Measurements from ENCODE around the gene IL5. TPM values are rescaled to one million over a fixed set of nuclear protein-coding genes. Genes with fewer than 3 reads are reported as not detected.
A peak's percentile ranks its signal among the peaks of the same experiment; 100 is the strongest.
"Not testable (repeated sequence)": the region's sequence is repeated elsewhere in the genome, so short reads cannot be mapped to it uniquely, and the experiment has no call there.

Gene IL5
- polyA plus RNA-seq: under 1 TPM in 1 of 4 donors, not detected in 3; 0.43 TPM
- long read RNA-seq, donor 1: 0 reads
- long read RNA-seq, donor 2: 0 reads
- long read RNA-seq, donor 3: 0 reads
- long read RNA-seq, donor 4: 0 reads
- long read RNA-seq, donor 5: 0 reads
- long read RNA-seq, donor 6: 0 reads
- long read RNA-seq, donor 7: 0 reads
- long read RNA-seq, donor 8: 0 reads
- long read RNA-seq, donor 9: 0 reads
- long read RNA-seq, donor 10: 0 reads

DNA sequence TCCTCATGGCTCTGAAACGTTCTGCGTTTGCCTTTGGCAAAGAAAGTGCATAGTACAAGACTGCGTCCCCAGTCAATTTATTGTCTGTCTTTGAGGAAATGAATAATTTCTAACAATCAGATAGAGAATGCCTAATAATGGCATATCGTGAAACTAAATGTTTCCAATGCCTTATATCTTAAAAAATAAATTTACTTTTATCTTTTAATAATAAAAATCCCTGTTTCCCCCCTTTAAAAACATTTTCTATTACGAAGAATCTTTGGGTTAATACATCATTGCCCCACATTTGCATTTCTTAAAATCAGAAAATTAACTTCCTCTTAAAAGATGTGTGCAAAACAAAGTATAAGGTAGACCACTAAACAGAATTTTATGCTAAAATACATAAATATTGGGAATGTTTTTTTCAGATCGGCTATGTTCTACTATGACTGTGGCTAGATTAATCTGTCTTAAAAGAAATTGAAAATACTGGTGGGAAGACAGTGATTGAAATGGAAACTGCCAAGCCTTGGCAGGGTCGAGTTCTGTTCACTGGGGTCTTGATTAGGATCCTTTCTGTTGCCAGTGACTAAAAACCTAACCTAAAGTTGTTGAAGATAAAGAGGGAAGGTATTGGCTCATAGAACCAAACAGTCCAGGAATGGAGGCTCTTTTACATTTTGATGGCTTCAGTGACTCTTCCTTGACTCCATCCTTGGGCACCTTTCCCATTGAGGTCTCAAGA is at the start of gene IL5:
IL5 (minus strand) TSS at position 51 of the 730 bp plus-strand sequence; CDS start at position 7, 44 bp downstream.
- Histone ChIP-seq H3K9me3 (ENCODE audit: control insufficient read depth in 2 of 2, insufficient read depth in 1 of 2, low read depth in 1 of 2, low read length in 1 of 2) (no peaks in the 10 kb centered on the region), H3K4me1 (ENCODE audit: control insufficient read depth in 3 of 3, insufficient read depth in 2 of 3, low read depth in 1 of 3, low read length in 2 of 3) (no peaks in the 10 kb centered on the region), H3K27me3 (ENCODE audit: control insufficient read depth in 3 of 3, insufficient read depth in 3 of 3, low read length in 3 of 3) (no peaks in the 10 kb centered on the region), H3K27ac (ENCODE audit: low read depth in 1 of 3, low read length in 2 of 3) (no peak within 1 kb of the TSS), H3K36me3 (ENCODE audit: control insufficient read depth in 3 of 3, insufficient read depth in 2 of 3, low read depth in 1 of 3, low read length in 3 of 3) (no peaks in the 10 kb centered on the region), H3K4me3 (ENCODE audit: low read depth in 1 of 3, low read length in 3 of 3) (no peak within 1 kb of the TSS)
- WGBS, 3 donors: 73 to 78% (median 73%) methylated on average over 7 of the region's 7 CpGs
- no peak for DNase-seq
- no peak for FAIRE-seq

DNA sequence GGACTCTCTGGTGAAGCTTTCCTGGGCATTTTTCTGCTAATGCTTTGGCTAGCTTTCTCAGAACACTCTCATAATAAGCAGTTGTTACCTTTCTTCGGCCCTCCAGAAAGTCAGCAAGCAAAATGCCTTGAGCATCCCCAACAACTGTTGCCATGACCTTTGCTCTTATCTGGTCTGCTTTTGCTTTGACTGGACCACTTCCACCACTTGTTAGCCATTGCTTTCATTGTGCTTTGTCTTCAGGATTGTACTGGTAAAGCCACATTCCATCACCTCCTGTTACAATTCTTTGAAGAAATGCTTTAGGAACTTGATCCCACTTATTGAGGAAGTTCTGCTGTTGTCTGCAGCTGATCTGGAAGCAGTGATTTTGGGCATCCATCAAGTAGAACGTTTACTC is 49.2 kb upstream of the IL5 start:
- H3K36me3 ChIP-seq (ENCODE audit: control insufficient read depth in 3 of 3, insufficient read depth in 2 of 3, low read depth in 1 of 3, low read length in 3 of 3): peaks cover 10 to 14% (median 11%) of the 10 kb centered on the region in 3 donors
- no peak overlapping the region for H3K4me3 ChIP-seq (ENCODE audit: low read depth in 1 of 3, low read length in 3 of 3)
- no peak overlapping the region for H3K27ac ChIP-seq (ENCODE audit: low read depth in 1 of 3, low read length in 2 of 3)
- DNase-seq: no peak
- no peaks in the 10 kb centered on the region for H3K27me3 ChIP-seq (ENCODE audit: control insufficient read depth in 3 of 3, insufficient read depth in 3 of 3, low read length in 3 of 3)
- no peaks in the 10 kb centered on the region for H3K4me1 ChIP-seq (ENCODE audit: control insufficient read depth in 3 of 3, insufficient read depth in 2 of 3, low read depth in 1 of 3, low read length in 2 of 3)
- FAIRE-seq: no peak
- WGBS, 3 donors: 61 to 87% (median 75%) methylated on average over 2 of the region's 2 CpGs
- no peaks in the 10 kb centered on the region for H3K9me3 ChIP-seq (ENCODE audit: control insufficient read depth in 2 of 2, insufficient read depth in 1 of 2, low read depth in 1 of 2, low read length in 1 of 2)

DNA sequence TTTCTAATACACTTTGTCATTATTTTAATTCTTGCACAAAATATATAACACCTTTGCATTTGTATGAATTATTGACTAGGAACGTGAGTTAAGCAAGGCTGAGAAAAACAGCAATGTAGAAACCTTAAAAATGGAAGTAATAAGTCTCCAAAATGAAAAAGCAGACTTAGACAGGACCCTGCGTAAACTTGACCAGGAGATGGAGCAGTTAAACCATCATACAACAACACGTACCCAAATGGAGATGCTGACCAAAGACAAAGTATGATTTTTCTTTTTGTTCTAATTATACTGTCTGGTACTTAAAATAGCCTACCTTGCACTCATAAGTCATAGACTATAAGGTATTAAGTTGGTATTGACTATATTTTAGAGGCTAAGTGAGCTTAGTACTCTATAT is 47.8 kb upstream of the IL5 start:
- Histone ChIP-seq H3K4me1 (ENCODE audit: control insufficient read depth in 3 of 3, insufficient read depth in 2 of 3, low read depth in 1 of 3, low read length in 2 of 3) (no peaks in the 10 kb centered on the region), H3K27me3 (ENCODE audit: control insufficient read depth in 3 of 3, insufficient read depth in 3 of 3, low read length in 3 of 3) (no peaks in the 10 kb centered on the region), H3K27ac (ENCODE audit: low read depth in 1 of 3, low read length in 2 of 3) (no peak overlapping the region), H3K9me3 (ENCODE audit: control insufficient read depth in 2 of 2, insufficient read depth in 1 of 2, low read depth in 1 of 2, low read length in 1 of 2) (no peaks in the 10 kb centered on the region), H3K36me3 (ENCODE audit: control insufficient read depth in 3 of 3, insufficient read depth in 2 of 3, low read depth in 1 of 3, low read length in 3 of 3) (peaks cover 6 to 10% (median 9%) of the 10 kb centered on the region in 3 donors), H3K4me3 (ENCODE audit: low read depth in 1 of 3, low read length in 3 of 3) (no peak overlapping the region)
- 88 to 89% (median 89%) methylated on average over 3 of the region's 3 CpGs for WGBS, 3 donors
- FAIRE-seq: no peak
- DNase-seq: peak in 1 of 2 donors; percentile 7

DNA sequence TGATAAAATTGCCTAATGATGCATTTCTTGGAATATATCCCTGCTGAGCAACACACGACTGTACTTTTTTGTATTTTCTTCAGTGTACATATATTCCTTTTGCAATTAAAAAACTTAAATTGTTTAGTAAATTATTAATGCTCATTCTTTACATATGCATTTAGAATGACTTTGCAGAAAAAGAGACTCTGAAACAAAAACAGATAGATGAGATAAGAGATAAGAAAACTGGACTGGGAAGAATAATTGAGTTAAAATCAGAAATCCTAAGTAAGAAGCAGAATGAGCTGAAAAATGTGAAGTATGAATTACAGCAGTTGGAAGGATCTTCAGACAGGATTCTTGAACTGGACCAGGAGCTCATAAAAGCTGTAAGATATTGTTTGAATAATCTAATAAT is 46.1 kb upstream of the IL5 start:
- WGBS, 3 donors: 91 to 96% (median 91%) methylated on average over 1 of the region's 1 CpG
- no peaks in the 10 kb centered on the region for H3K4me1 ChIP-seq (ENCODE audit: control insufficient read depth in 3 of 3, insufficient read depth in 2 of 3, low read depth in 1 of 3, low read length in 2 of 3)
- no peak overlapping the region for H3K27ac ChIP-seq (ENCODE audit: low read depth in 1 of 3, low read length in 2 of 3)
- no peak for FAIRE-seq
- no peak overlapping the region for H3K4me3 ChIP-seq (ENCODE audit: low read depth in 1 of 3, low read length in 3 of 3)
- DNase-seq: no peak
- no peaks in the 10 kb centered on the region for H3K27me3 ChIP-seq (ENCODE audit: control insufficient read depth in 3 of 3, insufficient read depth in 3 of 3, low read length in 3 of 3)
- H3K9me3 ChIP-seq (ENCODE audit: control insufficient read depth in 2 of 2, insufficient read depth in 1 of 2, low read depth in 1 of 2, low read length in 1 of 2): no peaks in the 10 kb centered on the region
- H3K36me3 ChIP-seq (ENCODE audit: control insufficient read depth in 3 of 3, insufficient read depth in 2 of 3, low read depth in 1 of 3, low read length in 3 of 3): peaks cover 4 to 9% (median 5%) of the 10 kb centered on the region in 3 donors

DNA sequence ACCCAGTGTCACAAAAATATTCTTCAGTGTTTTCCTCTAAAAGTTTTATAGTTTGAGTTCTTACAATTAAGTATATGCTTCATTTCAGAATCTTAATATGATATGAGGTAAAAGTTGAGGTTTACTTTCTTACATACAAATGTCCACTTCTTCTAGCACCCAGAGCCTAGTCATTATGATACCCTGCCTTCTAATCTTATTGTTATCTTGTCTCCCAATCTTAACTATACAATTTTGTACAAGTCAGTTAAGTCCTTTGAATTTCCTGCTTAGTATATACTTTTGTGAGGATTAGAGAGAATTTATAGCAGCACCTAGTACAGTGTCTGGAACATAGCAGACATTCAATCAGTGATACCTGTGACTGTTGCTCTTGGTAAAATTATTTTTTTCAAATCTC is 42.7 kb upstream of the IL5 start:
- no peak for DNase-seq
- no peaks in the 10 kb centered on the region for H3K4me1 ChIP-seq (ENCODE audit: control insufficient read depth in 3 of 3, insufficient read depth in 2 of 3, low read depth in 1 of 3, low read length in 2 of 3)
- FAIRE-seq: no peak
- no peak overlapping the region for H3K4me3 ChIP-seq (ENCODE audit: low read depth in 1 of 3, low read length in 3 of 3)
- no peaks in the 10 kb centered on the region for H3K9me3 ChIP-seq (ENCODE audit: control insufficient read depth in 2 of 2, insufficient read depth in 1 of 2, low read depth in 1 of 2, low read length in 1 of 2)
- H3K27ac ChIP-seq (ENCODE audit: low read depth in 1 of 3, low read length in 2 of 3): no peak overlapping the region
- H3K36me3 ChIP-seq (ENCODE audit: control insufficient read depth in 3 of 3, insufficient read depth in 2 of 3, low read depth in 1 of 3, low read length in 3 of 3): peaks cover 0 to 7% (median 4%) of the 10 kb centered on the region in 3 donors
- no peaks in the 10 kb centered on the region for H3K27me3 ChIP-seq (ENCODE audit: control insufficient read depth in 3 of 3, insufficient read depth in 3 of 3, low read length in 3 of 3)

DNA sequence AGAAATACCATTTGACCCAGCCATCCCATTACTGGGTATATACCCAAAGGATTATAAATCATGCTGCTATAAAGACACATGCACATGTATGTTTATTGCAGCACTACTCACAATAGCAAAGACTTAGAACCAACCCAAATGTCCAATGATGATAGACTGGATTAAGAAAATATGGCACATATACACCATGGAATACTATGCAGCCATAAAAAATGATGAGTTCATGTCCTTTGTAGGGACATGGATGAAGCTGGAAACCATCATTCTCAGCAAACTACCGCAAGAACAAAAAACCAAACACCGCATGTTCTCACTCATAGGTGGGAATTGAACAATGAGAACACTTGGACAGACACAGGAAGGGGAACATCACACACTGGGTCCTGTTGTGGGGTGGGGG is 41.2 kb upstream of the IL5 start:
- H3K4me3 ChIP-seq (ENCODE audit: low read depth in 1 of 3, low read length in 3 of 3); H3K36me3 ChIP-seq (ENCODE audit: control insufficient read depth in 3 of 3, insufficient read depth in 2 of 3, low read depth in 1 of 3, low read length in 3 of 3); H3K27ac ChIP-seq (ENCODE audit: low read depth in 1 of 3, low read length in 2 of 3); FAIRE-seq; H3K27me3 ChIP-seq (ENCODE audit: control insufficient read depth in 3 of 3, insufficient read depth in 3 of 3, low read length in 3 of 3); H3K9me3 ChIP-seq (ENCODE audit: control insufficient read depth in 2 of 2, insufficient read depth in 1 of 2, low read depth in 1 of 2, low read length in 1 of 2); H3K4me1 ChIP-seq (ENCODE audit: control insufficient read depth in 3 of 3, insufficient read depth in 2 of 3, low read depth in 1 of 3, low read length in 2 of 3); DNase-seq: not testable (repeated sequence)
- WGBS, 3 donors: 96 to 100% (median 100%) methylated on average over 2 of the region's 2 CpGs

DNA sequence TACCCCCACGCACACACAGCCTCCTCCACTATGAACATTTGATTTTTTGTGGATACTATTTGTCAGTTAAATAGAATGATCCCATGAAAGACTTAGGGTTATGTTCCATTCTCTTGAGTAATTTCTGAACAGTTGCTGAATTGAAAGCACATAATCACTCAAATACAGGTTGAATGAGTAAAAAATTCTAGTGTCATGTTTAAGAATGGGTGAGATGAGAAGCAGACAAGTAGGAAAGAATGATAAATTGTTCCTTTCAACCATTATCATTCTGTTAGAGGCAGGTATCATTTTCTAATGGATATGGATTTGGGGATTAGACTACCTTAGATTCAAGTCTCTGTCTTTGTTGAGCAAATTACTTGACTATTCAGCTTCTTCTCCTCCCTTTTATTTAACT is 32.8 kb upstream of the IL5 start:
- H3K36me3 ChIP-seq (ENCODE audit: control insufficient read depth in 3 of 3, insufficient read depth in 2 of 3, low read depth in 1 of 3, low read length in 3 of 3): peaks cover 0 to 13% (median 9%) of the 10 kb centered on the region in 3 donors
- FAIRE-seq (no peak), DNase-seq (no peak)
- H3K4me3 ChIP-seq (ENCODE audit: low read depth in 1 of 3, low read length in 3 of 3): no peak overlapping the region
- H3K27ac ChIP-seq (ENCODE audit: low read depth in 1 of 3, low read length in 2 of 3): no peak overlapping the region
- H3K4me1 ChIP-seq (ENCODE audit: control insufficient read depth in 3 of 3, insufficient read depth in 2 of 3, low read depth in 1 of 3, low read length in 2 of 3): no peaks in the 10 kb centered on the region
- H3K9me3 ChIP-seq (ENCODE audit: control insufficient read depth in 2 of 2, insufficient read depth in 1 of 2, low read depth in 1 of 2, low read length in 1 of 2): peaks cover 0 to 8% of the 10 kb centered on the region in 2 donors
- WGBS, 3 donors: 94 to 100% (median 100%) methylated on average over 1 of the region's 1 CpG
- no peaks in the 10 kb centered on the region for H3K27me3 ChIP-seq (ENCODE audit: control insufficient read depth in 3 of 3, insufficient read depth in 3 of 3, low read length in 3 of 3)

DNA sequence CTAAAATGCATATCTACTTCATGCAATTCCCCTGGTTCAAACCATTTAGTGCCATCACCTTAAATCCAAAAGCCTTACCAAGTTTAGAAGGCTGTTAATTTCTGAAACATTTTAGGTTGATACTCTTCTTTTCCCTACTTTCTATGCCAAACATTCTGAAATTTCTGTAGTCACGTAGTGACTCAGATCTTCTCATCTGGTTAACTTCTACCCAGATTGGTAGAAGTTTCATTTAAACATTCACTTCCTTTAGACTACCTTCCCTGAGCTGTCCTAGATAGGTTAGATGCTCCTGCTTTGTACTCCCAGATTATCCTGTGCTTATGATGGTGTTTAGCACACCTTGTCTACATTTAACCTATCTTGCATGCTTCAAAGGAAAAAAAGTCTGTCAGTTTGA is 23.3 kb upstream of the IL5 start:
- DNase-seq (no peak), FAIRE-seq (no peak)
- WGBS, 3 donors: 77 to 92% (median 91%) methylated on average over 1 of the region's 1 CpG
- peaks cover 0 to 15% of the 10 kb centered on the region in 2 donors for H3K9me3 ChIP-seq (ENCODE audit: control insufficient read depth in 2 of 2, insufficient read depth in 1 of 2, low read depth in 1 of 2, low read length in 1 of 2)
- no peaks in the 10 kb centered on the region for H3K27me3 ChIP-seq (ENCODE audit: control insufficient read depth in 3 of 3, insufficient read depth in 3 of 3, low read length in 3 of 3)
- no peak overlapping the region for H3K4me3 ChIP-seq (ENCODE audit: low read depth in 1 of 3, low read length in 3 of 3)
- no peak overlapping the region for H3K27ac ChIP-seq (ENCODE audit: low read depth in 1 of 3, low read length in 2 of 3)
- H3K4me1 ChIP-seq (ENCODE audit: control insufficient read depth in 3 of 3, insufficient read depth in 2 of 3, low read depth in 1 of 3, low read length in 2 of 3): no peaks in the 10 kb centered on the region
- peaks cover 4 to 16% (median 5%) of the 10 kb centered on the region in 3 donors for H3K36me3 ChIP-seq (ENCODE audit: control insufficient read depth in 3 of 3, insufficient read depth in 2 of 3, low read depth in 1 of 3, low read length in 3 of 3)
